Osteoblast (primary cell): ENCODE measurements around the gene STK32B. TPM values are rescaled to one million over a fixed set of nuclear protein-coding genes. Genes with fewer than 3 reads are reported as not detected.

Source experiments
- DNase-seq: peaks from one replicate; pipeline ENCODE4 v3.0.0; 2011; ENCODE audit warnings: low spot score, mixed read lengths; ENCODE audit not compliant: insufficient read length; ENCODE audit errors: missing footprints
- H2AFZ ChIP-seq: 2 replicates; pipeline ENCODE4 v1.6.0; 2011; ENCODE audit warnings: mild to moderate bottlenecking, low read length
- H3K27ac ChIP-seq: 2 replicates; pipeline ENCODE4 v1.5.1; 2011; ENCODE audit warnings: mild to moderate bottlenecking, low read depth, low read length, moderate library complexity
- H3K27me3 ChIP-seq: 2 replicates; pipeline ENCODE4 v1.6.0; 2012; ENCODE audit warnings: mild to moderate bottlenecking, control low read depth, inconsistent platforms, low read length, moderate library complexity; ENCODE audit not compliant: insufficient read depth
- H3K36me3 ChIP-seq: 2 replicates; pipeline ENCODE4 v1.5.1; 2011; ENCODE audit warnings: mild to moderate bottlenecking, low read length, control low read depth, moderate library complexity; ENCODE audit not compliant: insufficient read depth
- H3K4me1 ChIP-seq: 2 replicates; pipeline ENCODE4 v1.5.1; 2011; ENCODE audit warnings: mild to moderate bottlenecking, low read length, control low read depth, moderate library complexity; ENCODE audit not compliant: insufficient read depth
- H3K4me2 ChIP-seq: 2 replicates; pipeline ENCODE4 v1.6.0; 2011; ENCODE audit warnings: mild to moderate bottlenecking, low read length; ENCODE audit not compliant: insufficient read depth
- H3K4me3 ChIP-seq: fragments of 200-600 bp; sonication (generic); 3 replicates; pipeline ENCODE4 v1.5.1; 2012; ENCODE audit warnings: mild to moderate bottlenecking, low read length, inconsistent platforms; ENCODE audit not compliant: insufficient read depth
- H3K79me2 ChIP-seq: 2 replicates; pipeline ENCODE4 v1.6.0; 2012; ENCODE audit warnings: mild to moderate bottlenecking, low read length, control low read depth, inconsistent platforms; ENCODE audit not compliant: insufficient read depth
- H3K9me3 ChIP-seq: 2 replicates; pipeline ENCODE4 v1.5.1; 2011; ENCODE audit warnings: low read depth, low read length, control low read depth
- H4K20me1 ChIP-seq: 2 replicates; pipeline ENCODE4 v1.6.0; 2012; ENCODE audit warnings: mild to moderate bottlenecking, low read length, control low read depth; ENCODE audit not compliant: insufficient read depth
- CTCF ChIP-seq: IDR thresholded peaks from 2 replicates; pipeline ENCODE4 v1.5.1; 2011; ENCODE audit warnings: mild to moderate bottlenecking, low read depth, low read length, moderate library complexity; ENCODE audit errors: extremely low read depth
- total RNA-seq: library from RNA; depleted of rRNA; stranded (reverse); fragments of >200 nt; gene quantifications from 2 replicates; pipeline ENCODE4 v1.2.3, GENCODE V29; 2012

STK32B gene
- total RNA-seq, 1 donor, result 1.1 TPM

- Histone ChIP-seq H3K4me1 (no peaks in the 10 kb centered on the region), H3K27me3 (no peaks in the 10 kb centered on the region), H3K9me3 (no peaks in the 10 kb centered on the region), H3K4me2 (no peak overlapping the region), H3K27ac (no peak overlapping the region), H3K4me3 (no peak overlapping the region), H3K36me3 (no peaks in the 10 kb centered on the region), H4K20me1 (no peaks in the 10 kb centered on the region), H2AFZ (no peak overlapping the region), H3K79me2 (no peaks in the 10 kb centered on the region)
- no peak for TF ChIP-seq CTCF
- DNase-seq, result no peak
Measured at GRCh38 chr4:5157791-5158770, 106.8 kb downstream of the STK32B start.

GRCh38 chr4:5158825-5159224 lies 107.5 kb downstream of the STK32B start:
- no peaks in the 10 kb centered on the region for H3K27me3 ChIP-seq
- H3K4me1 ChIP-seq, result no peaks in the 10 kb centered on the region
- no peak for TF ChIP-seq CTCF
- H3K27ac ChIP-seq, result no peak overlapping the region
- peak; percentile 41 for DNase-seq
- no peaks in the 10 kb centered on the region for H3K79me2 ChIP-seq
- no peak overlapping the region for H3K4me3 ChIP-seq
- H3K4me2 ChIP-seq, result no peak overlapping the region
- no peaks in the 10 kb centered on the region for H3K9me3 ChIP-seq
- H4K20me1 ChIP-seq, result no peaks in the 10 kb centered on the region
- no peak overlapping the region for H2AFZ ChIP-seq
- H3K36me3 ChIP-seq, result no peaks in the 10 kb centered on the region

- H4K20me1 ChIP-seq, result no peaks in the 10 kb centered on the region
- H3K27ac ChIP-seq, result no peak overlapping the region
- no peak overlapping the region for H2AFZ ChIP-seq
- no peak for DNase-seq
- no peak for TF ChIP-seq CTCF
- H3K4me1 ChIP-seq, result peaks cover 8% of the 10 kb centered on the region
- no peak overlapping the region for H3K4me2 ChIP-seq
- no peaks in the 10 kb centered on the region for H3K79me2 ChIP-seq
- no peaks in the 10 kb centered on the region for H3K9me3 ChIP-seq
- no peaks in the 10 kb centered on the region for H3K27me3 ChIP-seq
- no peaks in the 10 kb centered on the region for H3K36me3 ChIP-seq
- no peak overlapping the region for H3K4me3 ChIP-seq
Measured at GRCh38 chr4:5160668-5161067, 109.4 kb downstream of the STK32B start.

GRCh38 chr4:5162909-5163508 lies 111.7 kb downstream of the STK32B start:
- DNase-seq, result no peak
- Histone ChIP-seq H3K36me3 (no peaks in the 10 kb centered on the region), H4K20me1 (no peaks in the 10 kb centered on the region), H3K27ac (no peak overlapping the region), H3K79me2 (no peaks in the 10 kb centered on the region), H3K4me3 (no peak overlapping the region), H2AFZ (no peak overlapping the region), H3K4me1 (peaks cover 15% of the 10 kb centered on the region), H3K4me2 (no peak overlapping the region), H3K9me3 (no peaks in the 10 kb centered on the region), H3K27me3 (no peaks in the 10 kb centered on the region)
- no peak for TF ChIP-seq CTCF
